Stimulated activated naive CD8-positive, alpha-beta T cell treated with anti-CD3 and anti-CD28 coated beads, Interleukin-15, Interleukin-2, amounts not matched to agents 100 U/mL and 50 U/mL, for 24 hours (primary cell): ENCODE data around the gene MPL.
"Not testable (repeated sequence)": the region's sequence is repeated elsewhere in the genome, so short reads cannot be mapped to it uniquely, and the experiment has no call there.

Source experiments
- ATAC-seq: fragments of 150-1000 bp; cut with Tn5 transposase; one replicate; pipeline ENCODE4 v1.10.0; 2021
- DNase-seq: peaks from one replicate; pipeline ENCODE4 v3.0.0; 2021

The MPL gene

GRCh38 chr1:43381612-43382011 is 44.0 kb downstream of the MPL start:
- no peak for ATAC-seq

GRCh38 chr1:43382027-43382779 is 44.6 kb downstream of the MPL start:
- no peak for DNase-seq
- no peak for ATAC-seq

More at GRCh38 chr1:43381612-43382011, 44.0 kb downstream of the MPL start:
- no peak for DNase-seq

GRCh38 chr1:43383449-43383848 is 45.8 kb downstream of the MPL start:
- no peak for DNase-seq
- no peak for ATAC-seq

DNA sequence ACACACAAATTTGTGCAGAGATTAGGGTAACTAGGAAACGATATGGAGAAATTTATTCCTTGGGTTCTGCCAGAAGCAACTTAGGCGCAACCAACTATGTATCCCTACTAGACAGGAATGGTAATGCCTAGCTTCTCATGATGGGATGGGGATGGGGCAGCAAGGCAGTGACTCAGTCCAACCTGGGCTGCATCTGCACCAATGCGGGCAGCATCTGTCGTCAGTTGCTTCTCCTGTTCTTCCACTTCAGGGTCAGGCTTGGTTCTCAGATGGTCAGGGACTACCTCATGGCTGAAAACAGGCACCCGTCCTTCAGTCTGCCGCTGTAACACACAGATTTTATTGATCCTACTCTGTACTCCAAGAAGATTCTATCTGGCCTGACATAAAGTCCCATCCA is 49.1 kb downstream of the MPL start:
- DNase-seq (no peak), ATAC-seq (no peak)

GRCh38 chr1:43387976-43388599 is 50.5 kb downstream of the MPL start:
- ATAC-seq (no peak), DNase-seq (no peak)

GRCh38 chr1:43388613-43389012 is 51.0 kb downstream of the MPL start:
- DNase-seq (no peak), ATAC-seq (no peak)

GRCh38 chr1:43389326-43390313 is 52.0 kb downstream of the MPL start, which contains the start of the genes MED8 and SZT2:
MED8 (minus strand) TSS chr1:43389800; CDS start chr1:43389764, 36 bp downstream.
SZT2 (plus strand) TSS chr1:43389899; CDS start chr1:43389969, 70 bp downstream.
- DNase-seq (peak; percentile 93), ATAC-seq (peak; percentile 97)

DNA sequence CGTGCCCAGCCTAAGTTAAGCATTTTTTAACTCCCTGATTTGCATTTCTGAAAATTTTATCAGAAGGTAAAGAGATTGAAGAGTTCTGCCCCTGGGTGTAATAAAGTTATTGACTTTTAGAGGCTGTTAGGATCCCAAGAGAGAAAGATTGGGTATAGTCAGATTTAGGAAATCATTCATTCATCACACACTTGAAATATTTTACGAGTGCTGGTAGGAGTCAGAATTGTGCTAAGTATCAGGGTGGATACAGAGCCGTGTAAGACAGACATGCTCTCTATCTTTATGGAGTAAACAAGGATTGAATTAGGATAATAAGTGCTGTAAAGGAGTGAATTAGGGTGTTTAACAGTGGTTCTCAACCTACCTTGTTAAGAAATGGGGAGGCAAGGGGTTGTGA is 55.1 kb downstream of the MPL start:
- ATAC-seq = no peak

DNA sequence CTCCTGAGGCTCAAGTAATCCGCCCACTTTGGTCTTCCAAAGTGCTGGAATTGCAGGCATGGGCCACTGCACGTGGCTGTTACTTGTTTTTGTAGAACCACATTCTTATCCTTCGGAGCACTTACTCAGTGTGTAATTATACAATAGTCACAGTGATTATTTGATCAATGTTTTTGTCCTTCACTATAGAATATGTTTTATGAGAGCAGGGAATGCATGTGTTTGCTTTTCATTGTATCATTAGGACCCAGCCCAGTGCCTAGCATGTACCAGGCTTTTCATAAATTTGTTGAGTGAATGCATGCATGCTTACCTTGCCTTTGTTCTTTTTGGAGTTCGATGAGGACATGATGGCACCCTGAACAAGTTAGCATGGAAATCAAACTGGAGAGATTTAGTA is 57.9 kb downstream of the MPL start:
- no peak for ATAC-seq
- no peak for DNase-seq

More for the DNA sequence above, 55.1 kb downstream of the MPL start:
- DNase-seq = no peak

DNA sequence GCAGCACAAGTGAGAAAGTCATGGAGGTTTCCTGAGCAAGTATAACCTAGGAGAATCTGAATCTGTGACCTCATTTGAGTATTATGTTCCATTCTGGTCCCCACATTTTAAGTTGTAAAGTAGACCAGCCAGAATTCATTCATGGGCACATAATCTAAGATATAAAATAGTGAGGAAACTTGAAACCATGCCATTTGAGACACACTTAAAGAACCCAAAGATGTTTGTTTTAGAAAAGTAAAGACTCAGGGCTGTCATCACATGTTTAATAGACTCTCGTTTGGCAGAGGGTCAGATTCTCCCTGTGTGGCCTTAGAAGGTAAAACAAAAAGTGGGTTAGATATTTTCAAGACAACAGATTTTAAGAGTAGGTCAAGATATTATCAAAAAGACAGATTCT is 58.4 kb downstream of the MPL start:
- DNase-seq = no peak
- no peak for ATAC-seq

DNA sequence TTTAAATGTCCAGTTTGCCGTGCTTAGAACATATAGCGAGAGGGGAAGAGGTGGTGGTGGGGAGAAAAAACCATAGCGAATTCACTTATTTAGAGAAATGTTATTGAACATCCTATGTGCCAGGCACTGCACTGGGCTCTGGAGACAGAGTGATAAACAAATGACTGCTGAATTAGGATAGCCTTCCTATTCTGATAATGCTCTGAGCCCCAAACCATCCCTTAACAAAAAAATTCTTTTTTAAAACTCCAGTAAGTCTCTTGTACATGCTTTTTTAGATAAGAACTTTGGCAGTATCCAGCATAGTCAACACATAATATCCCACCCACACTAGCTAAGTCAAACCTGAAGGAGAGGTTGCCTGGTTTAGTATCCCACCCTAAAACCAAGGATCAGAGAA is 60.6 kb downstream of the MPL start:
- ATAC-seq = no peak

GRCh38 chr1:43400441-43400840 is 62.8 kb downstream of the MPL start:
- not testable (repeated sequence) for ATAC-seq, DNase-seq

More for the DNA sequence above, 60.6 kb downstream of the MPL start:
- no peak for DNase-seq

- DNase-seq (no peak), ATAC-seq (no peak)
These were observed 64.7 kb downstream of the MPL start for GRCh38 chr1:43402089-43402865.
